Fibroblast of lung (primary cell): ENCODE data around the gene PRRC2B.

Experiments
- EZH2 ChIP-seq: IDR thresholded peaks from 2 replicates; pipeline ENCODE4 v1.5.1; 2012; ENCODE audit warnings: low read length, control low read depth, mild to moderate bottlenecking; ENCODE audit errors: missing control alignments
- TF ChIP-seq, protein P1 (sequence below), 2 donors: IDR thresholded peaks in 1 of 2; conservative IDR thresholded peaks in 1 of 2; 1 replicate in 1 of 2; 2 replicates in 1 of 2; pipeline ENCODE4 v1.5.1; 2011 to 2012; ENCODE audit warnings: low read length in 2 of 2, control low read depth in 1 of 2, inconsistent platforms in 1 of 2, low read depth in 1 of 2, mild to moderate bottlenecking in 1 of 2

DNA sequence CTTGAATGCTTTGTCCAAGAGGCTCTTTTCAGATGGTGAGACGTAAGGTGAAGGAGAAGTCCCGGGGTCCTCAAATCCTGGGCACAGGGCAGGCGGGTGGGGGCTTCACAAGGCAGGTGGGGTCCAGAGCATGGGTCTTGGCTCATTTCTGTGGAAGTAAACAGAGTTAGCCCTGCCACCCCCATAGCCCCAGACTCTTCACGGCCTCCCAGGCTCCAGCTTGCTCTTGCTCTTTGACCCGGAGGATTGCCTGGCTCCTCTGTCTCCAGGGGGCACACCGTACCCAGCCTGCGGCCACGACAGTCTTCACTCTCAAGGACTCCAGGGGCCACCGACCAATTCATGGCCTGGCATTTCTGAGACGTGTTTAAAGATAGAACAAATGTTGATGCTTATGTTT lies 80.0 kb downstream of the PRRC2B start:
- TF ChIP-seq, protein P1, sequence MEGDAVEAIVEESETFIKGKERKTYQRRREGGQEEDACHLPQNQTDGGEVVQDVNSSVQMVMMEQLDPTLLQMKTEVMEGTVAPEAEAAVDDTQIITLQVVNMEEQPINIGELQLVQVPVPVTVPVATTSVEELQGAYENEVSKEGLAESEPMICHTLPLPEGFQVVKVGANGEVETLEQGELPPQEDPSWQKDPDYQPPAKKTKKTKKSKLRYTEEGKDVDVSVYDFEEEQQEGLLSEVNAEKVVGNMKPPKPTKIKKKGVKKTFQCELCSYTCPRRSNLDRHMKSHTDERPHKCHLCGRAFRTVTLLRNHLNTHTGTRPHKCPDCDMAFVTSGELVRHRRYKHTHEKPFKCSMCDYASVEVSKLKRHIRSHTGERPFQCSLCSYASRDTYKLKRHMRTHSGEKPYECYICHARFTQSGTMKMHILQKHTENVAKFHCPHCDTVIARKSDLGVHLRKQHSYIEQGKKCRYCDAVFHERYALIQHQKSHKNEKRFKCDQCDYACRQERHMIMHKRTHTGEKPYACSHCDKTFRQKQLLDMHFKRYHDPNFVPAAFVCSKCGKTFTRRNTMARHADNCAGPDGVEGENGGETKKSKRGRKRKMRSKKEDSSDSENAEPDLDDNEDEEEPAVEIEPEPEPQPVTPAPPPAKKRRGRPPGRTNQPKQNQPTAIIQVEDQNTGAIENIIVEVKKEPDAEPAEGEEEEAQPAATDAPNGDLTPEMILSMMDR (conservative IDR thresholded peaks at IDR 0.05 in 1 of 2, IDR thresholded peaks at IDR 0.05 in 1 of 2; ENCODE audit: low read depth in 1 of 2, low read length in 2 of 2) = no peak
- TF ChIP-seq EZH2 = no peak
